ENCODE data around the gene DRD3. TPM values are rescaled to one million over a fixed set of nuclear protein-coding genes. Genes with fewer than 3 reads are reported as not detected.

Gene DRD3
- total RNA-seq, 1 donor from 2014 or later = not detected

GRCh38 chr3:114206342-114206741 lies 27.5 kb upstream of the DRD3 start:
- Mint-ChIP-seq H3K9me3 (ENCODE audit: unreplicated experiment) (no peaks in the 10 kb centered on the region), H3K27ac (ENCODE audit: unreplicated experiment) (no peak overlapping the region), H3K4me3 (ENCODE audit: unreplicated experiment) (no peak overlapping the region), H3K27me3 (ENCODE audit: low read depth, unreplicated experiment) (no peaks in the 10 kb centered on the region), H3K4me1 (ENCODE audit: low read depth, unreplicated experiment) (no peaks in the 10 kb centered on the region), H3K36me3 (ENCODE audit: low read depth, unreplicated experiment) (no peaks in the 10 kb centered on the region)
- Histone ChIP-seq H3K36me3 (ENCODE audit: insufficient read depth, low read length) (no peaks in the 10 kb centered on the region), H3K27me3 (ENCODE audit: insufficient read depth, low read length) (no peaks in the 10 kb centered on the region), H3K79me2 (ENCODE audit: insufficient read depth, low read length) (no peaks in the 10 kb centered on the region), H3K9ac (ENCODE audit: low read length) (no peak overlapping the region), H3K9me3 (ENCODE audit: insufficient read depth, low read depth, low read length) (no peaks in the 10 kb centered on the region), H3K27ac (ENCODE audit: low read depth, low read length) (no peak overlapping the region), H3K4me2 (ENCODE audit: low read length) (no peak overlapping the region), H4K20me1 (ENCODE audit: insufficient read depth, low read length) (no peaks in the 10 kb centered on the region), H3K4me3 (ENCODE audit: insufficient read depth, low read depth, low read length) (no peak overlapping the region), H3K4me1 (ENCODE audit: insufficient read depth, low read length) (no peaks in the 10 kb centered on the region), H2AFZ (ENCODE audit: low read depth, low read length) (no peak overlapping the region)
- TF ChIP-seq EZH2 (IDR thresholded peaks at IDR 0.05; ENCODE audit: insufficient read depth, low read length) = no peak
- no peak for TF ChIP-seq CTCF (IDR thresholded peaks at IDR 0.05; ENCODE audit: insufficient read depth, low read depth, low read length)
- FAIRE-seq (no peak), DNase-seq (ENCODE audit: low read depth) (no peak)

- no peak overlapping the region for H3K27ac Mint-ChIP-seq (ENCODE audit: unreplicated experiment)
- no peaks in the 10 kb centered on the region for H3K9me3 Mint-ChIP-seq (ENCODE audit: unreplicated experiment)
- no peaks in the 10 kb centered on the region for H3K36me3 Mint-ChIP-seq (ENCODE audit: low read depth, unreplicated experiment)
- H3K27me3 Mint-ChIP-seq (ENCODE audit: low read depth, unreplicated experiment) = no peaks in the 10 kb centered on the region
- DNase-seq (ENCODE audit: low read depth) = peak; percentile 51
- no peak overlapping the region for H3K4me2 ChIP-seq (ENCODE audit: low read length)
- H3K4me3 ChIP-seq (ENCODE audit: insufficient read depth, low read depth, low read length) = no peak overlapping the region
- no peaks in the 10 kb centered on the region for H3K4me1 Mint-ChIP-seq (ENCODE audit: low read depth, unreplicated experiment)
- H3K4me1 ChIP-seq (ENCODE audit: insufficient read depth, low read length) = no peaks in the 10 kb centered on the region
- H3K36me3 ChIP-seq (ENCODE audit: insufficient read depth, low read length) = no peaks in the 10 kb centered on the region
- H3K9ac ChIP-seq (ENCODE audit: low read length) = no peak overlapping the region
- no peak overlapping the region for H2AFZ ChIP-seq (ENCODE audit: low read depth, low read length)
- H3K79me2 ChIP-seq (ENCODE audit: insufficient read depth, low read length) = no peaks in the 10 kb centered on the region
- no peak overlapping the region for H3K4me3 Mint-ChIP-seq (ENCODE audit: unreplicated experiment)
- TF ChIP-seq CTCF (IDR thresholded peaks at IDR 0.05; ENCODE audit: insufficient read depth, low read depth, low read length) (no peak), EZH2 (IDR thresholded peaks at IDR 0.05; ENCODE audit: insufficient read depth, low read length) (no peak)
- no peak for FAIRE-seq
- no peaks in the 10 kb centered on the region for H3K9me3 ChIP-seq (ENCODE audit: insufficient read depth, low read depth, low read length)
- H3K27ac ChIP-seq (ENCODE audit: low read depth, low read length) = no peak overlapping the region
- no peaks in the 10 kb centered on the region for H4K20me1 ChIP-seq (ENCODE audit: insufficient read depth, low read length)
- H3K27me3 ChIP-seq (ENCODE audit: insufficient read depth, low read length) = no peaks in the 10 kb centered on the region
Measured at GRCh38 chr3:114205541-114205940, 26.7 kb upstream of the DRD3 start.

- Mint-ChIP-seq H3K9me3 (ENCODE audit: unreplicated experiment) (no peaks in the 10 kb centered on the region), H3K27me3 (ENCODE audit: low read depth, unreplicated experiment) (no peaks in the 10 kb centered on the region), H3K27ac (ENCODE audit: unreplicated experiment) (no peak overlapping the region), H3K4me1 (ENCODE audit: low read depth, unreplicated experiment) (peaks cover 5% of the 10 kb centered on the region), H3K4me3 (ENCODE audit: unreplicated experiment) (no peak overlapping the region), H3K36me3 (ENCODE audit: low read depth, unreplicated experiment) (no peaks in the 10 kb centered on the region)
- no peaks in the 10 kb centered on the region for H3K36me3 ChIP-seq (ENCODE audit: insufficient read depth, low read length)
- H3K4me1 ChIP-seq (ENCODE audit: insufficient read depth, low read length) = peaks cover 3% of the 10 kb centered on the region
- no peaks in the 10 kb centered on the region for H3K9me3 ChIP-seq (ENCODE audit: insufficient read depth, low read depth, low read length)
- no peak overlapping the region for H3K4me3 ChIP-seq (ENCODE audit: insufficient read depth, low read depth, low read length)
- no peak for FAIRE-seq
- H3K27ac ChIP-seq (ENCODE audit: low read depth, low read length) = no peak overlapping the region
- no peaks in the 10 kb centered on the region for H3K27me3 ChIP-seq (ENCODE audit: insufficient read depth, low read length)
- TF ChIP-seq EZH2 (IDR thresholded peaks at IDR 0.05; ENCODE audit: insufficient read depth, low read length) = no peak
- TF ChIP-seq CTCF (IDR thresholded peaks at IDR 0.05; ENCODE audit: insufficient read depth, low read depth, low read length) = no peak
- no peak overlapping the region for H2AFZ ChIP-seq (ENCODE audit: low read depth, low read length)
- no peak overlapping the region for H3K9ac ChIP-seq (ENCODE audit: low read length)
- no peak overlapping the region for H3K4me2 ChIP-seq (ENCODE audit: low read length)
- no peaks in the 10 kb centered on the region for H3K79me2 ChIP-seq (ENCODE audit: insufficient read depth, low read length)
- DNase-seq (ENCODE audit: low read depth) = peak; percentile 42
- H4K20me1 ChIP-seq (ENCODE audit: insufficient read depth, low read length) = no peaks in the 10 kb centered on the region
Measured at GRCh38 chr3:114194750-114195149, 15.9 kb upstream of the DRD3 start.

All from astrocyte (in vitro differentiated cells and primary cell).